C1 segment of cervical spinal cord (tissue), 14 donors: ENCODE results near the gene ATP4A.

Experiments
- DNase-seq, 14 donors: peaks; one replicate each; lab custom pipeline; 2025; lab: John Stamatoyannopoulos, UW

The ATP4A gene

GRCh38 chr19:35565016-35565856, 1.8 kb upstream of the ATP4A start:
- no peak for DNase-seq

- no peak for DNase-seq
Measured at GRCh38 chr19:35562776-35563175, 682 bp downstream of the ATP4A start.

GRCh38 chr19:35562336-35562735, 1.1 kb downstream of the ATP4A start:
- DNase-seq = no peak

GRCh38 chr19:35561436-35561835, 2.0 kb downstream of the ATP4A start:
- DNase-seq = no peak

- DNase-seq = no peak
Measured at GRCh38 chr19:35560677-35561076, 2.8 kb downstream of the ATP4A start.

- DNase-seq = no peak
Measured at GRCh38 chr19:35560271-35560670, 3.2 kb downstream of the ATP4A start.

- DNase-seq = no peak
Measured at GRCh38 chr19:35559781-35560180, 3.7 kb downstream of the ATP4A start.

- DNase-seq = no peak
Measured at GRCh38 chr19:35559281-35559659, 4.2 kb downstream of the ATP4A start.

GRCh38 chr19:35558400-35559280, 4.8 kb downstream of the ATP4A start:
- DNase-seq = no peak

GRCh38 chr19:35557539-35558399, 5.7 kb downstream of the ATP4A start:
- peak in 2 of 14 donors; percentile 21 to 78 for DNase-seq

- no peak for DNase-seq
Measured at GRCh38 chr19:35556846-35557538, 6.5 kb downstream of the ATP4A start.

- DNase-seq = no peak
Measured at GRCh38 chr19:35556025-35556590, 7.3 kb downstream of the ATP4A start.

GRCh38 chr19:35555301-35556005, 8.0 kb downstream of the ATP4A start:
- DNase-seq = no peak

- DNase-seq = no peak
Measured at GRCh38 chr19:35554076-35554475, 9.4 kb downstream of the ATP4A start.

GRCh38 chr19:35553385-35554000, 10.0 kb downstream of the ATP4A start:
- DNase-seq = peak in 1 of 14 donors; percentile 52

- no peak for DNase-seq
Measured at GRCh38 chr19:35552534-35553384, 10.7 kb downstream of the ATP4A start.

- DNase-seq = no peak
Measured at GRCh38 chr19:35551091-35551810, 12.2 kb downstream of the ATP4A start.
